CD4-positive, alpha-beta T cell treated with Interleukin-10 for 1 hour (primary cell): ENCODE data around the gene C22orf31.

Experiments
- DNase-seq: peaks from one replicate; pipeline ENCODE4 v3.0.0-alpha.2; 2020

Gene C22orf31

DNA sequence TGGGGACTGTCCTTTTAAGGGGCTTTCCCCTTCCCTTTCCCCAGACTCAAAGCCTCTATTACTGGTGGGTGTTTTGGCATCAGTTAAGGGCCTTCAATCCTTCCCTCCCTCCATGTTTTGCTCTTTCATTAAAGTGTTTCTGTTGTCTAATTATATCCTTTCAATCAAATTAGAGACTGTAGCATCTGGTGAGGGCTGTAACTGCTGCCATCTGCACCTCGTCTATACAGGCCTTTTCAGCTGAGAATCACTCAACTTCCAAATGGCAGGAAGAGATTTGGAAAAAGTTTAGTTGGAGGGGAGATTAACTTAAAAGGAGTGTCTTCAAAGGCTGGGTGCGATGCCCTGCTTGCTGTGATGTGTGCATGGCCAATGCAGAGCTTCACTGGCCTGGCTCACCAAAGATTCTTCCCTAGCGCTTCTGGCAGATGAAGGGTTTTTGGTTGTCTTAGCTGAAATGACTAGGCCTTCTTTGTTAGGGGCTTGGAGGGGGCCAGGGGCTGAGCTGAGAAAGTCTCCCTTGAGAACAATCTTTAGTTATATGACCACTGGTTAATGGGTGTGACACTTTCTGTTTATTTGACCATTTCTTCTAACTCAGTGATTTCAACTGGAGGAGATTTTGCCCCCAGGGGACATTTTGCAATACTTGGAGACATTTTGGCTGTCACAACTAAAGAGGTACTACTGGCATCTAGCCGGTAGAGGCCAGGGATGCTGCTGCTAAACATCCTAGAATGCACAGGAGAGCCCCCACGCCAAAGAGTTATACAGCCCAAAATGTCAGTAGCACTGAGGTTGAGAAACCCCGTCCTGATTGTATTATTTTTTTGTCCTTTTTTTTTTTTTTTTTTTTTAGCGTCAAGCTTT lies 18.7 kb upstream of the C22orf31 start:
- no peak for DNase-seq

DNA sequence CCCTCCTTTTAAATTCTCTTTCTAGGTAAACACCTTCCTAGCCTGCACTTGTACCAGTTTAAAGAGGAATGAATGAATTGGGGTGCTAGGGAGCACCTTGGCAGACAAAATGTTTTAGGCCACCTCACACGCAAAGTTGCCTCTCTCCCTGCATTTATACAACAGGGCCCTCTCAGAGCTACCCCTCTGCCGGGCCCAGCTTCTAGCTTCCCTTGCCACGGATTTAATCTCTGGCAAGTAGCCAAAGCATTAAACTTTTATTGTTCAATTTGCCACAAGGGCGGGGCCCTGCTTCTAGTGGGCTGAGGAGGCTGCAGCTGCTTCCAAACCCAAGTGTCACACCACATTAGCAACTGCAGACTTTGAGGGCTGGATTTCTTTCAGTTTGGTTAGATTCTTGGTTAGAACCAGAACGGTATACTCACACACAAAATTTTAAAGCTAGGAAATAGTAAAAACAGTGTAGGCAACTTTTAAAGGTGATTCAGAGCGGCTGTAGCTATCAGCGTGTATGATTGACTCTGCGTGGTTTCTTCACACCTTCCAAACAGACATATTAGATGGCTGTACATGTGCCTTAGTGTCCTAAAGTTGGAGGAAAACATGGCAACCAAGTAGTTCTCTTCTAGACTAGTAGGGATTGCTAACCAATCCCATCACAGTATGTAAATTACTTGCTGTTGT lies 17.7 kb upstream of the C22orf31 start:
- DNase-seq = peak; percentile 21

DNA sequence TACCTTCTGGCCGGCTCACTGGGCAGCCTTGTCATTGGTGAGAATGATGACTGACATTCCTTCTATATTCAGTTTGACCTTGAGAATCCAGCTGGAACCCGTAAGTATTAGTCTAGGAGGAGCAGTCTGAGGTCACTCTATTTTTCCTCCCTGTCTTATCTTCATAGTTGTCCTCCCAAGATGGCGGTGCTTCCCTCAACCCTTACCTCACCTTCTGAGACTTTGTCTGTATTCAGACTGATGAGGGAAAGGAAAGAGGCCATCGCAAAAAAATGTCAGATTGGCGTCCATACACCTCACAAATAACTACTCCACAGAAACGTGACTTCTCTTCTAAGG lies 17.2 kb upstream of the C22orf31 start:
- DNase-seq = no peak

DNA sequence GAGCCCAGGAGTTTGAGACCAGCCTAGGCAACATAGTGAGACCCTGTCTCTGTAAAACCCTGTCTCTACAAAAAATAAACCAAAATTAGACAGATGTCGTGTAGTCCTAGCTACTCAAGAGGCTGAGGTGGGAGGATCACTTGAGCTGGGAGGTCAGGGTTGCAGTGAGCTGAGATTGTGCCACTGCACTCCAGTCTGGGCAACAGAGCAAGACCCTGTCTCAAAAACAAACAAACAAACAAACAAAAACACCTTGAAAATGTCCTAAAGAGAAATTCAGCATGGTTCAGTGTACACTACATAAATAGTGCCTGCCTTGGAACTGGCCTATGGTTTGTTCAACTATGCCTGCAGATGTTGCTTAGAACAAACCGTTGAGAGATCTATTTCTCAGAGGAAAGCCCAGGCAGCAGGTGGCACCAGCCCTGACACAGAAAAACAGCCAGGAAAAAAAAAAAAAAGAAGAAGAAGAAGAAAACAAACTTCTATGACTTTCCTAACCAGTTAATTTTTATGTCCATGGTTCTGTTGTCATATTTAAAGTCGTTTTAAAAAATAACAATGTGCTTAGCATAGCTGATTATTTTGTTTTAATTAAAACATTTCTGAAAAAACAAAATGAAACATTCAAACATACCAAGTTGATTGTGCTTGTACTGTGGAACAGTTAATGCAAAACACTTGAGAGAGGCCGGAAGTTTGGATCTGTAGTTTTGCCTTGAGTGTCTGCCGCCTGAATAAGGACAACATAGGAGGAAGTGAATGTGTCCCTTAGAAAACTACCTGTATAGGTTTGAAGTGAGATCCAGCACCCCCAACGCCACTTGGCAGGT lies 16.6 kb upstream of the C22orf31 start:
- DNase-seq = no peak

DNA sequence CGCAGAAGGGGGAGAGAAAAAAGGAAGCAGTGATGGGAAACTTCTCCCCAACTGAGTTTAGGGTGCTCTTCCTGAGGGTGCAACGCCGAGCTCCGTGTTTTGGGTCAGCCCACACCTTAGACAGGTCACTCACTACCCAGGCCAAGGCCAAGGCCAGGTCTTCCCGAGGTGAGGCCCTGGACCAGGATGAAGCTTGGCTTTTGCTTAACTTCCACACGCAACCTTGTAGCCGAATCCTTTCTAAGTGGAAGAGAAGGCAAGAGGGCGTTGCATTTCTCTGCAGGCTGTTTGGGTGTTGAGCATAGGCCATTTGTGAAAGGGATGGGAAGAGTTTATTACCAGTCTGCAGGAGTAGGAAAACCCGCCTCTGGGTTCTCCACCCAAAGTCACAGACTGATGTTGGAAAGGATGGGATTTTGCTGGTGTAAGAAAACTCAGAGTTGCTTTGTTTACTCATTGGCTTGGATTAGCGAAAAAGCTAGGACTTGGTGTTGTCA lies 12.7 kb upstream of the C22orf31 start:
- DNase-seq = no peak

DNA sequence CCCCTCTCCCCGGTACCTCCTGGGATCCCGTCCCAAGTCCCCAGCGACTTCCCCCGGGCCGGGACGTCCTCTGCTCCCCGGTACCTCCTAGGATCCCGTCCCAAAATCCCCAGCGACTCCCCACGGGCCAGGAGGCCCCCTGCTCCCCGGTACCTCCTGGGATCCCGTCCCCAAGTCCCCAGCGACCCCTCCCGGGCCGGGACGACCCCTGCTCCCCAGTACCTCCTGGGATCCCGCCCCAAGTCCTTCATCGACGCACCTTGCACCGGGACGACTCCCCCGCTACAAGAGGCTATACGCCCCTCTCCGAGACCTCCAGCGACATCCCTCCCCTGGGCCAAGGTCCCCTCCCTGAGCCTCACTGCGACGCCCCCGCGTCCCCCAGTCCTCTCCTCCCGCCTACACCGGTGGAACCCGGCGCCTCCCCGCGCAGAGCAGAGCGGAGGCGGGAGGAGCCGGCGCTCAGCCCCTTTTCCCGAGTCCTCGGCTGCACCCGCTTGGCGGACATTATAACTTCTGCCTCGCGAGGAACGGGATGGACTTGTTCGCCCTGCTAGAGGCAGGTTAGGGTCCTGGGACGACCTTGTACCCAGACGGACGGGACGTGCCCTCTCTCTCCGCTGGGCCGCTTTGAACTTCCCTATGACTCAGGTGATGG lies 12.1 kb upstream of the C22orf31 start:
- DNase-seq = no peak

DNA sequence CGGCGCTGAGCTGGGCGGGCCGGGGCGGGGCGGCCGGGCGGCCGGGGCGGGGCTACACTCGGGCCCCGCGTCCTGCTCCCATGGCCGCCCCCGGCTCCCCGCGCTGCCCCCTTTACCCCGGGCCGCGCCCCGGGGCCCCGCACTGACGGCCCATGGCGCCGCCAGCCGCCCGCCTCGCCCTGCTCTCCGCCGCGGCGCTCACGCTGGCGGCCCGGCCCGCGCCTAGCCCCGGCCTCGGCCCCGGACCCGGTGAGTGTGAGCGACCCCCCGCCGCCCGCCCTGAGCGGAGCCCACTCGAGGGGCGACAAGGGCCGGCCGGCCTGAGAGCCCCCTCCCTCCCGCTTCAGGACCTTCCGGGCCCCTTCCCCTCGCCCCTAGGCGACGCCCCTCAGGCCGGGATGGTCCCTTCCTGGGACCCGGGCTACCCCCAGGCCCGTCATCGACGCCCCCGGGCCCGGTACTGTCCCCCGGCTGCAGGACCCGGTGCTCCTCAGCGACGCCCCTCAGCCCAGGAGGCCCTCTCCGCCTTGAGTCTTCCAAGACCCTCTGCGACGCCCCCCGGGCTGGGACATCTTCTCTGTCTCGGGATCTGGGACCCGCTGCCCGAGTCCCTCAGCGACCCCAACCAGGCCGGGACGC lies 11.5 kb upstream of the C22orf31 start, which contains the start of gene KREMEN1:
TSS of gene KREMEN1 (plus strand) at position 57 of the 639 bp plus-strand sequence. CDS start at position 153, 96 bp downstream.
- no peak for DNase-seq

DNA sequence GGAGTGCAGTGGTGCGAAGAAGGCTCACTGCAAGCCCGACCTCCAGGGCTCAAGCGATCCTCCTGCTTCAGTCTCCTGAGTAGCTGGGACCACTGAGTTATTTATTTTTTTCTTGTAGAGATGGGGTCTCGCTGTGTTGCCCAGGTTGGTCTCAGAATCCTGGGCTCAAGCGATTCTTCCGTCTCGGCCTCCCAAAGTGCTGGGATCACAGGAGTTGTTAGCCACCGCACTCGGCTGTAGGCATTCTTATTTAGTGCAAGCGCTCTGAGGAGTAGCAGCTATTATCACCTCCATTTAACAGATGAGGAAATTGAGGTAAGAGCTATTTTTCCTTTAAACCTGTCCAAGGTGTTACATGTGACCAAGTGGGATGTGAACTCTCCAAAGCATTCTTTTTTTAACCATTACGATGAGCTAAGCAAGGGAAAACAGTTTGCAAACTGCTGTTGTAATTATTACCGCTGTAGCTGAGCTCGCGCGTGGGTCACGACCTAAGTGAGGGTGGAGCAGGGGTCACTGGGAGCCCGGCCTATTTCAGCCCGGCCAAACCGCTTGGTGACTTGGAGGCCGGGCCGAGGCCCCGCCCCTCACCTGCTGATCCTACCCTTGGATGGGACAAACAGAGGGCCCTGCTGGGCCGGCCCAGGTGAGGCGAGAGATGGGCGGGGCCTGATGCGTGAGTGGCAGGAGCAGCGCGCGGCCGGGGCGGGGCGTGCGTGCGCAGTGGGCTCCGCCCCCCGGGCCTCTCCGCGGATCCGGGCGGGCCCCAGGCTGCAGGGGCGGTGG lies 10.8 kb upstream of the C22orf31 start:
- DNase-seq = peak; percentile 84

DNA sequence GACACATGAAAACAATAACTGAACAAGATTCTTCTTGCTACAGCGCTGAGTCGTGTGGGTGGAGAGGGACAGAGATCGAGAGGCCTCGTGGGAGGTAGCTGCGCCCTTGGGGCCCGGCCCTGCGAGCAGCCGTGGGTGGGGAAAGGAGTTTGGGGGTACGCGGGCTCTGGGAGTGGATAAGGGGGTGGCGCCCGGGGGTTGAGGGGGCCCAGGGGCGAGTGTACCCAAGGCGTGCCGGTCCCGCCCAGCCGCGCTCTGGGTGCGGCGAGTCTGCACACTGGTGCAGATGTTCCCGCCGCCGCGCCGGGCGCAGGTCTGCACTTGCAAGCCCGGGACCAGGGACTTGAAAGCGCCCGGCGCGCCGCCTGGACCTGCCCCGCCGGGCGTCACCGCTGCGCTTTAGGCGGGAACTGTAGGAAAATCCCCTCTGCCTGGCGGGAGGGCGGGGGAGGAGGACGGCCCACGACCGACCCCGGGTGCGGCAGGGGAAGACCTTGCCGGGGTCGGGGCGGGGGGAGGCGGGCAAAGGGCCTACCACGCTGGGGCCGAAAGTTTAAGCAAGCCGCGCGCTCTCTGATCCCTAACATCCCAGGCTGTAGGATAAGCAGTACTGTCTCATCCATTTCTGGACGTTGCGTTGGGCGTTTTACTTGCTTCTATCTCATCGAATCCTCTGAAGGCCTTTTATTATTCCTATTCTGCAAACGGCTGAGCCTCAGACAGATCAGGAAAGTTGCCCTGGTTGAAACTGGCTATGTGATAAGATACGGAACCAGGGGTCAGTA lies 9.8 kb upstream of the C22orf31 start:
- peak; percentile 19 for DNase-seq

DNA sequence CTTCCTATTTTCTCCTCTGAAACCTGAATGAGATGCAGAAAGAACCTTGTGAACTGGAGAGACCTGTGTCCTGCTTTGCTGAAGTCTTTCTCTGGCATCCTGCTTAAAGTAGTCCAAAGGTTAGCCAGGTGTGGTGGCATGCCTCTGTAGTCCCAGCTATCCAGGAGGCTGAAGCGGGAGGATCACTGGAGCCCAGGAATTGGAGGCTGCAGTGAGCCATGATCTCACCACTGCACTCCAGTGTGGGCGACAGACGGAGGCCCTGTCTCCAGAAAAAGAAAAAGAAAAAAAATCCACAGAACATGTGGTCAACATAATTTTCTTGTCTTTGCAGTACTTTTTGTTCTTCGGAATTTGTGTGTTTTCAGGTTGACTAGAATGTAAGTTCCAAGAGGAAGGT lies 8.9 kb upstream of the C22orf31 start:
- no peak for DNase-seq

DNA sequence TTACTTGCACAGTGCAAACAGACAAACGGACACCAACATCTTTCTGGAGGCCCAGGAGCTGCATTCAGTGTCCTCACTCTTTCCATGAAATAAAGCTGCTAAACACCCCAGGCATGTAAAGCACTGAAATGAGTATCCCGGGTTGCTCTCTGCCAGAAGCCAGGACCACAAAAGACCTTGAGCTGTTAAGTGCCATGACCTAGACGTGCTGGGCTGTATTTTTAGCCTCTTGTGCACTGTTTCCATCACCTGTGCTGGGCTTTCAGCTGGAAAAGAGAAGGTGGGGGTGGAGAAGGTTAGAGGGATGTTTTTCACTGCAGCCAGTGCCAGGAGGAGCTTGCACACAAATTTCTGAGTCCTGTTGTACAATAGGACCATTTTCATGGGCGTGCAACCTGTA lies 7.8 kb upstream of the C22orf31 start:
- no peak for DNase-seq

DNA sequence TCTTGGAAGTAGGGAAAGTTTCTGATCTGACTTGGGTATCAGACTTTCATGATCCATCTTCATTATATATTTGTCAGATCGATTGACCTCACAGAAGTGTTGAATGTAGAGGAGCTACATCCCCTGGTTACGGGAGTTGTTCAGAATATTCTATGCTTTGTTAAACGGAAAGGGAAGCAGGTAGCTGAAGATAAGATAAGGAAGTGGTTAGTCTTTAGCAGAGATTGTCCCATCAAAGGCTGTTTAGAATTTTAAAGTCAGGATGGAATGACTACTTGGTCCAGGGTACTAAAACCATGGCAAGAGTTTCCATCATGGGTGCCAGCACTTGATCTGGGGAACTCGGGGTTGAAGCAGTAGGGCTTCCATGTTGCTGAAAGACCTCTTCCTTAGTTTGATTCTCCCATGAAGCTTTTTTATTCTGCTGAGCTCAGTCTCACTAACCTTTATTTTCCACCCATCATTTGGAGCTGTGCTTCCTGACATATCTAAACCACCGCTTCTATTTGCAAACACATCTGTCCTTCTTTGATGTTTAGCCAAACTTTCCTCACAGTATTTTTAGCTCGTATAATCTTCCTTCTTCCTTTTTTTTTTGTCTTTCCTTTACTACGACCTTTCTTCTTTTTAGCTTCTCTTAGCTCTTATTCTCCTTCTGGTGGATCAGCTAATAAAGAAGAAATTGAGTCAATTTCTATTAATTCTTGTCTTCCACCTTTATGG lies 4.0 kb upstream of the C22orf31 start:
- no peak for DNase-seq

DNA sequence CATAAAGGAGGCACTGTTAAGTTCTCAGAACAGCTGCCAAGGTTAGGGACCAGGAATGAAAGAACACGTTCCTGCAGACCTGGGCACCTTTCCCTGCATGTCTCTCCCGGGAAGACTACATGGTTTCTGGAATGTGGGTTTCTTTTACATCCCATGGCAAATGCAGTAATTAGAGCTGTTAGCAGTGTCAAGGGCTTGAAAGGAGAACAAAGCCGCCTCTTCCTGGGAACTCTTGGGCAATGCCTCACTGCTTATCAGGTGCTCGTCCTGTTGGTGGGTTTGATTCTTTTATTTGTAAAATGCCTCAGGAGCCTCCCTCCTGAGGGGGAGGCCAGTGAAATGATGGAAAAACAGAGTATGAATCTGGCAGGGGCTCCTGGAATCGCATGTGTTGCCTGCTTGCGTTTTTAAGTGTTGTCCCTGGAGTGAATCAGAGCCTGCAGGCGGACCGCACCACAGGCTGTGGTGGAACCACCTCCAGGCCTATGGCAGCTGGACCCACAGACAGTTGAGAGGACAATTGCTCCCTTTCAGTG lies 723 bp upstream of the C22orf31 start:
- no peak for DNase-seq

DNA sequence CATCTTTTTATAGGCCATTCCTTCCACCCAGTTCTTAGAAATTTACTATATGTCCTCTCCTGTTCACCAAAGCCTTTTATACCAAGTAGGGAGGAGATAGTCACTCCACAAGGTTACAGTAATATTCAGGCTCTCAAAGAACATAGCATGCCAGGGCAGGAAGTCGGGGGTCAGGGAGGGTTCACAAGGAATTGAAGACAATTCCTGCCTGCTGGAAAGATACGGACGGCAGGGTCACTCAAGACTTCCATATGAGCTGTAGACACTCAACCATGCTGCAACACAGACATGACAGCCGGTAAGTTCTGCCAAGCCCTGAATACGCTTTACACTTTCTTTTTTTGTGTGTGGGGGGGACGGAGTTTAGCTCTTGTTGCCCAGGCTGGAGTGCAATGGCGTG lies 700 bp downstream of the C22orf31 start:
- no peak for DNase-seq

DNA sequence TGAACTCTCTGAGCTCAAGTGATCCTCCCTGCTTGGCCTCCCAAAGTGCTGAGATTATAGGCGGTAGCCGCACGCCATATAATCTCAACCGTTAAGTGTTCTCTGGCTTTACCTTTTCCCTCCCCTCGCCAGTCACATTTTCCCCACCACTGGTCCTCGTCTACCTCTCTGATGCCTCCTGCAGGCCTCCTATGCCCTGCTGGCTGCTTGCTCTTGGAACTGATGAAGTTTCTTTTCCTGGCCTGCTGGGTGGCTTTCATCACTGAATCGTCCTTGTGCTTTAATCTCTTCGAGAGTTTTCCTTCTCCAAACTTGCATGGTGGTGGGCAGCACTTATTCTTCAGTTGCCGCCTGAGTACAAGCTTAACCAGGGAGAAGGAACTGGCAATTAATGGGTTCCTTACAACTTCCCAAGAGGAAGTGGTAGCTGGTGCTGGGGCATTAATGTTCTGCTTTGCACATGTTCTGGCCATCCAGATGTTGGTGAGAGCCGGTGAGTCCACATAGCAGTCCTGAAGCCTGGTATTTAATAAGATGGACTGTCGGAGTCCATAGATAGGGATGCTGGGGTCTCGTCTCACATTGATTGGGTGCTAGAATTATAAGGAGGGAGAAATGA lies 1.3 kb downstream of the C22orf31 start:
- DNase-seq = no peak

DNA sequence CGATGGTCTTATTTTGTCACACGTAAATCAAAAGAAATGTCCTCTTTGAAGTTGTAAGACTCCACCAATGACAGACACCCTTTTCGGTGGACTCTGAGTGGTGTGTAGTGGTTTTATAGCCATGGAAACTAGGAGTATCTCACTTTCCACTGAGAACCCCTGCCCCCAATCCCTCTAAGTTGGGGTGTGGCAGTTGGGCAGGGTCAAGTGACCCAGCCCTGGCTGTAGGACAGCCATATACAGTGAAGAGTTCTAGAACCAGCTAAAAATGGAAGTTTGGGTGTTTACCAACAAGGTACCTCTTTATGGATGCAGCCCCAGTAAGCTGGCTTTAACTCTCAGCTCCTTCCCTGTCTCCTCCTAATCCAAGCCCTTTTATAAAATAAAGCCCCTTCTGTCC lies 5.2 kb downstream of the C22orf31 start:
- DNase-seq = no peak

DNA sequence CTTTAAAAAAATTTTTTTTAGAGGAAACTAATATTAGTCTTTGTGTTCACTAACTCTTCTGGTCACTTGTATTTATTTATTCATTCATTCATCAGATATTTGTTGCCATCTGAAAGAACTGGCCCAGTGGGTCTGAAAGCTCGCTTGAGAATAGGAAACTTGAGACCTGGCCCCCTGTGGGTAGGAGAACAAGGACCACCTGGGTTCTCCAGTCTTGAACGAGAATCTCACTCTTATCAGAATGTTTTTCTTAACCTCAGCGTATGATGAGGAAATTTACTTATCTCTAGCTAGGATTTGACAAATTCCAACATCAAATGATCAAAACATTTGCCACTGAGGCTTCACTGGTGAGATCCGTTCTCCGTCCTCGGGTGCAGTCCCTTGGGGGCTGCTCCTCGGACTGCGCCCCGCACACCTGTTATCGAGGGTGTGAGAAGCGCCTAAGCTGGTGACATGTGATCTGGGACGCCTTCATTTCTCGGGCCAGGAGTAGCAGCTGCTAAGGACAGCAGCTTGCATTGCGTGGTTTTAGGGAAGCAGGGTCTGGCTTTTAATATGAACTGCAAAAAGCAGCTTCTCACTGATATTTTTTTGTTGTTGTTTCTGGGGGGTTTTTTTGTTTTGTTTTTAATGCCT lies 6.3 kb downstream of the C22orf31 start:
- DNase-seq = no peak

DNA sequence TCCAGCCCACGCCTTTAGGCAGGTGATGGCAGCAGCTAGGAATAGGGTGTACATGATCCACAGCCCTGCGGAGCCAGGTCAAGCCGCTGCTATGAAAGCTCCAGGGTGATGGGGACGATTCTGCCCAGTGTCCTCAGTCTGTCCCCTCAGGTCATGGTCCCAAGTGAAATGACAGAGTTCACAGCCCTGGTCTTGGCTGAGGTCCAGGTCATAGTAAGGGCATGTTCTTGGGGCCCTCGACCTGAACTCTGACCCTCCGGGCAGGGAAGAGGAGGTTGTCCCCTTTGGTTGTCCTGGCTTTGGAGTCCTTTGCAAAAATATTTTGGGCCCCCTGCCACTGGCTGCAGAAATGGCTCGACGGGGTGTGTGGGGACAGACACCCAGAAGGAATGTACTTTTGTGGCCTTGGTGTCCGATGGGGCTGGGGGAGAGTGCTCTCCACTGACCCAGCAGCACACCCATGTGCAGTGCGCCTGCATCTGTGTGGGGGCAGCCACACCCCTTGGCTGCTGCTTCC lies 7.3 kb downstream of the C22orf31 start:
- no peak for DNase-seq
